Liver (tissue), 9 donors: ENCODE data around the gene FNDC1. TPM values are rescaled to one million over a fixed set of nuclear protein-coding genes. Genes with fewer than 3 reads are reported as not detected.

ENCODE experiments used
- DNase-seq: peaks from one replicate; pipeline ENCODE4 v3.0.0-alpha.2; 2017; ENCODE audit warnings: low spot score
- H3K27ac ChIP-seq, 2 donors: one replicate each; pipeline ENCODE4 v1.7.0; 2013; ENCODE audit warnings: inconsistent platforms in 2 of 2, low read length in 2 of 2, control low read depth in 1 of 2, low read depth in 1 of 2, mild to moderate bottlenecking in 1 of 2
- H3K27me3 ChIP-seq, 4 donors: one replicate each; pipeline versions ENCODE4 v1.6.1 to v1.7.0; 2013; ENCODE audit warnings: low read length in 3 of 4, inconsistent platforms in 1 of 4, mild to moderate bottlenecking in 1 of 4, moderate library complexity in 1 of 4; ENCODE audit not compliant: control insufficient read depth in 4 of 4, insufficient read depth in 4 of 4
- H3K36me3 ChIP-seq, 4 donors: one replicate each; pipeline versions ENCODE4 v1.6.1 to v1.7.0; 2013; ENCODE audit warnings: low read length in 3 of 4, mild to moderate bottlenecking in 3 of 4, low read depth in 1 of 4, moderate library complexity in 1 of 4; ENCODE audit not compliant: control insufficient read depth in 4 of 4, insufficient read depth in 3 of 4
- H3K4me1 ChIP-seq, 4 donors: one replicate each; pipeline versions ENCODE4 v1.6.1 to v1.7.0; 2013; ENCODE audit warnings: low read length in 3 of 4, mild to moderate bottlenecking in 3 of 4, moderate library complexity in 1 of 4; ENCODE audit not compliant: control insufficient read depth in 4 of 4, insufficient read depth in 4 of 4
- H3K4me3 ChIP-seq, 3 donors: one replicate each; pipeline versions ENCODE4 v1.6.1 to v1.7.0; 2013; ENCODE audit warnings: low read length in 3 of 3, control low read depth in 1 of 3, low read depth in 1 of 3, mild to moderate bottlenecking in 1 of 3
- H3K9ac ChIP-seq, 2 donors: one replicate each; pipeline ENCODE4 v1.7.0; 2013; ENCODE audit warnings: low read length in 2 of 2, mild to moderate bottlenecking in 2 of 2, moderate library complexity in 2 of 2, control low read depth in 1 of 2, low read depth in 1 of 2
- H3K9me3 ChIP-seq, 4 donors: one replicate each; pipeline versions ENCODE4 v1.6.1 to v1.7.0; 2013; ENCODE audit warnings: low read length in 3 of 4; ENCODE audit not compliant: control insufficient read depth in 4 of 4
- ATF3 ChIP-seq: IDR thresholded peaks from 2 replicates; pipeline ENCODE4 v1.6.1; 2016; ENCODE audit warnings: antibody characterized with exemption
- CTCF ChIP-seq: fragments of 150-350 bp; IDR thresholded peaks from 2 replicates; pipeline ENCODE4 v1.5.1; 2017; ENCODE audit warnings: improper control_type of control experiment, low read depth, low read length; ENCODE audit not compliant: missing input control
- EGR1 ChIP-seq, 2 donors: IDR thresholded peaks; 2 replicates each; pipeline ENCODE4 v1.6.1; 2016 to 2018; ENCODE audit warnings: antibody characterized with exemption in 2 of 2, low read depth in 2 of 2
- FOXA1 ChIP-seq: IDR thresholded peaks from 2 replicates; pipeline ENCODE4 v1.6.1; 2016; ENCODE audit warnings: antibody characterized with exemption
- FOXA2 ChIP-seq: IDR thresholded peaks from 2 replicates; pipeline ENCODE4 v1.6.1; 2016; ENCODE audit warnings: antibody characterized with exemption
- GABPA ChIP-seq, 2 donors: IDR thresholded peaks in 1 of 2; conservative IDR thresholded peaks in 1 of 2; 2 replicates each; pipeline ENCODE4 v1.6.1; 2016; ENCODE audit warnings: antibody characterized with exemption in 2 of 2, mild to moderate bottlenecking in 1 of 2, moderate library complexity in 1 of 2
- HNF4A ChIP-seq, 2 donors: conservative IDR thresholded peaks; 2 replicates each; pipeline ENCODE4 v1.6.1; 2016; ENCODE audit warnings: antibody characterized with exemption in 2 of 2, mild to moderate bottlenecking in 2 of 2
- HNF4G ChIP-seq: IDR thresholded peaks from 2 replicates; pipeline ENCODE4 v1.6.1; 2016; ENCODE audit warnings: antibody characterized with exemption
- JUND ChIP-seq, 2 donors: IDR thresholded peaks; 2 replicates each; pipeline ENCODE4 v1.6.1; 2016; ENCODE audit warnings: antibody characterized with exemption in 2 of 2
- MAX ChIP-seq: IDR thresholded peaks from 2 replicates; pipeline ENCODE4 v1.6.1; 2016; ENCODE audit warnings: antibody characterized with exemption
- NR2F2 ChIP-seq: IDR thresholded peaks from 2 replicates; pipeline ENCODE4 v1.6.1; 2016; ENCODE audit warnings: antibody characterized with exemption
- RAD21 ChIP-seq, 2 donors: IDR thresholded peaks; 2 replicates each; pipeline ENCODE4 v1.6.1; 2016; ENCODE audit warnings: antibody characterized with exemption in 2 of 2, mild to moderate bottlenecking in 2 of 2
- SP1 ChIP-seq: IDR thresholded peaks from 2 replicates; pipeline ENCODE4 v1.6.1; 2018; ENCODE audit warnings: antibody characterized with exemption, mild to moderate bottlenecking
- TAF1 ChIP-seq: conservative IDR thresholded peaks from 2 replicates; pipeline ENCODE4 v1.6.1; 2016; ENCODE audit warnings: antibody characterized with exemption, mild to moderate bottlenecking
- ZBTB33 ChIP-seq: IDR thresholded peaks from 2 replicates; pipeline ENCODE4 v1.6.1; 2016; ENCODE audit warnings: antibody characterized with exemption
- WGBS: extraction: QIAGEN DNeasy Blood & Tissue Kit; methylation state at CpG from one replicate; pipeline ENCODE4 v1.1.7; 2013; 5-methylcytosine and 5-hydroxymethylcytosine counted together
- polyA plus RNA-seq, 2 donors: library from polyadenylated mRNA; stranded (reverse) in 1 of 2; unstranded in 1 of 2; fragments of 200-250 nt in 1 of 2; fragments of >200 nt in 1 of 2; fragmentation: Nextera tagmentation in 1 of 2; extraction: Ambion mirVana in 1 of 2; gene quantifications; one replicate each; pipeline versions ENCODE4 v1.2.1 to v1.2.3, GENCODE V29; 2013 to 2015
- total RNA-seq, 2 donors: library from RNA; depleted of rRNA; stranded (reverse); fragments of >200 nt; gene quantifications; one replicate each; pipeline ENCODE4 v1.2.3, GENCODE V29; 2014
- donor health status: healthy.
- donor health status: healthy.
- donor health status: healthy.
- donor health status: healthy.
- donor health status: healthy.

The FNDC1 gene
- total and polyA plus RNA-seq, 4 donors, result 0.10 to 0.47 (median 0.17) TPM; not detected in 1

- TF ChIP-seq HNF4G (no peak), JUND (IDR thresholded peaks at IDR 0.05) (no peak), CTCF (no peak), GABPA (IDR thresholded peaks at IDR 0.05 in 1 of 2, conservative IDR thresholded peaks at IDR 0.05 in 1 of 2) (no peak), TAF1 (no peak), HNF4A (conservative IDR thresholded peaks at IDR 0.05) (no peak)
- WGBS, result 92% methylated on average over 8 of the region's 8 CpGs
- Histone ChIP-seq H3K36me3 (no peaks in the 10 kb centered on the region), H3K4me3 (no peak overlapping the region), H3K27ac (no peak overlapping the region), H3K4me1 (peaks cover 0 to 1% (median 0%) of the 10 kb centered on the region in 4 donors), H3K9me3 (no peaks in the 10 kb centered on the region), H3K27me3 (no peaks in the 10 kb centered on the region), H3K9ac (no peak overlapping the region)
- no peak for DNase-seq
Measured at GRCh38 chr6:159149641-159150040, 19.6 kb upstream of the FNDC1 start.

GRCh38 chr6:159151266-159151855, 17.8 kb upstream of the FNDC1 start:
- no peak overlapping the region for H3K9ac ChIP-seq
- H3K4me1 ChIP-seq, result peaks cover 0 to 1% (median 0%) of the 10 kb centered on the region in 4 donors
- no peak for TF ChIP-seq SP1
- peak; percentile 78 for TF ChIP-seq CTCF
- TF ChIP-seq FOXA1, result no peak
- no peak for TF ChIP-seq MAX
- TF ChIP-seq RAD21 (IDR thresholded peaks at IDR 0.05), result peak; percentile 55 to 65
- no peaks in the 10 kb centered on the region for H3K36me3 ChIP-seq
- H3K9me3 ChIP-seq, result peaks cover 0 to 8% (median under 1%) of the 10 kb centered on the region in 4 donors
- no peak overlapping the region for H3K27ac ChIP-seq
- no peak for DNase-seq
- no peak overlapping the region for H3K4me3 ChIP-seq
- no peaks in the 10 kb centered on the region for H3K27me3 ChIP-seq
- WGBS, result 18% methylated on average over 7 of the region's 7 CpGs

- DNase-seq, result no peak
- H3K9ac ChIP-seq, result no peak overlapping the region
- no peak overlapping the region for H3K27ac ChIP-seq
- peaks cover 0 to 1% (median 0%) of the 10 kb centered on the region in 4 donors for H3K4me1 ChIP-seq
- no peak overlapping the region for H3K4me3 ChIP-seq
- H3K9me3 ChIP-seq, result peaks cover 0 to 10% (median under 1%) of the 10 kb centered on the region in 4 donors
- H3K27me3 ChIP-seq, result no peaks in the 10 kb centered on the region
- WGBS, result 55% methylated on average over 1 of the region's 1 CpG
- no peaks in the 10 kb centered on the region for H3K36me3 ChIP-seq
- TF ChIP-seq MAX, result no peak
- no peak for TF ChIP-seq CTCF
- TF ChIP-seq JUND (IDR thresholded peaks at IDR 0.05), result no peak
- TF ChIP-seq ZBTB33, result no peak
- TF ChIP-seq EGR1 (IDR thresholded peaks at IDR 0.05; ENCODE audit: low read depth in 2 of 2), result no peak
- TF ChIP-seq ATF3, result no peak
- no peak for TF ChIP-seq TAF1
- TF ChIP-seq RAD21 (IDR thresholded peaks at IDR 0.05), result no peak
- TF ChIP-seq GABPA (IDR thresholded peaks at IDR 0.05 in 1 of 2, conservative IDR thresholded peaks at IDR 0.05 in 1 of 2), result no peak
- TF ChIP-seq FOXA2, result no peak
- no peak for TF ChIP-seq HNF4G
- TF ChIP-seq FOXA1, result no peak
- no peak for TF ChIP-seq NR2F2
- no peak for TF ChIP-seq SP1
Measured at GRCh38 chr6:159152041-159152440, 17.2 kb upstream of the FNDC1 start.
